HG02973 (cell line): ENCODE measurements around the gene STK31.
"Not testable (repeated sequence)": the region's sequence is repeated elsewhere in the genome, so short reads cannot be mapped to it uniquely, and the experiment has no call there.

ENCODE experiments used
- ATAC-seq: cut with Tn5 transposase; IDR thresholded peaks from one replicate; pipeline ENCODE4 v1.9.1; 2021; ENCODE audit warnings: moderate library complexity; ENCODE audit not compliant: unreplicated experiment

STK31 gene

DNA sequence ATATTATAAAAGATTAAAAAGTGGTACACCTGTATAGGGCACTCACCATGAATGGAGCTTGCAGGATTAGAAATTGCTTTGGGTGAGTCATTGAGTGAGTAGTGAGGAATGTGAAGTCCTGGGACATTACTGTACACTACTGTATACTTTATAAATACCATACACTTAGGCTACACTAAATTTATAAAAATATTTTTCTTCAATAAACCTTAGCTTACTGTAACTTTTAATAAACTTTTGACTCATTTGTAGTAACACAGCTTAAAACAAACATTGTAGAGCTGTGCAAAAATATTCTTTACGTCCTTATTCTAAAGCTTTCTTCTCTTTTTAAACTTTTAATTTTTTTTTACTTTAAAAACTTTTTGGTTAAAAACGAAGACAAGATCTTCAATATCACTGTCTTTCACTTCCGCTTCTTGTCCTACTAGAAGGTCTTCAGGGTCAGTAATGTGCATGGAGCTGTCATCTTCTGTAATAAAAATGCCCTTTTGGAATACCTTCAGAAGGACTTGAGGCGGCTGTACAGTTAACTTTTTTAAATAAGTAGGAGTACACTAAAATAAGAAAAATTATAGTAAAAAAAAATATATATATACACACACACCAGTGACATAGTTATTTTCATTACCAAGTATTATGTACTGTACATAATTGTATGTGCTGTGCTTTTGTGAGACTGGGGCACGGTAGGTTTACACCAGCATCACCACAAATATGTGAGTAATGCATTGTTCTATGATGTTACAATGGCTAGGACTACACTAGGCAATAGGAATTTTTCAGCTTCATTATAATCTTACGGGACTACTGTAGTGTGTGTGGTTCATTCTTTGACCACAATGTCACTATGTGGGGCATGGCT lies 3.5 kb downstream of the STK31 start:
- no peak for ATAC-seq

GRCh38 chr7:23714150-23714464 lies 4.1 kb downstream of the STK31 start:
- ATAC-seq: no peak

DNA sequence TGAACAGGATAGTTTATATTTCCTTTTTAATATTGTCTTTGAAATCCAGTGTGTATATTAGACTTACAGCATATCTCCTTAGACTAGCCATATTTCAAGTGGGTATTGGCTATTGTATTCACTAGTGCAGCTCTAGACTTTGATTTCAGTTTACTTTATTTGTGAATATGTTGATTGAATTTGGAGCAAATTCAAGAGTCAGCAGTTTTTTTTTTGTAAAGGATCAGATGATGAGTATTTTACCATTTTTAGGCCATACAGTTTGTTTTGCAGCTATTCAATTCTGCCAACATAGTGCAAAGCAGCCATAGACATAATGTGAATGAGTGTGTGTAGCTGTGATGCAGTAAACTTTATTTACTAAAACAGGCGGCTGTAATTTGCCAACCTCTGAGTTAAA lies 4.6 kb downstream of the STK31 start:
- no peak for ATAC-seq

GRCh38 chr7:23715099-23715498 lies 5.1 kb downstream of the STK31 start:
- no peak for ATAC-seq

DNA sequence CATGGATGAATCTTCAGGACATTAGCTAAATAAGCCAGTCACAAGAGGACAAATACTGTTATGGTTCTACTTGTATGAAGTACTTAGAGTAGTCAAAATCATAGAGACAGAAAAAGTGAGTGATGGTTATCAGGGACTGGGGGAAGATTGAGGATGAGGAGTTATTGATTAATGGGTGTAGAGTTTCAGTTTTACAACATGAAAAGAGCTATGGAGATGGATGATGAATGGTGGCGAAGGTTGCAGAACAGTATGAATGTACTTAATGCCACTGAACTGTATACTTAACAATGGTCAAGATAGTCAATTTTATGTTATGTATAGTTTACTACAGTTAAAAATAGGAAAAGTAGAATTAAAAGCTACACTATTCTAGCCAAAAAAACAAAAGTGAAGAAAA lies 7.8 kb downstream of the STK31 start:
- ATAC-seq: no peak

DNA sequence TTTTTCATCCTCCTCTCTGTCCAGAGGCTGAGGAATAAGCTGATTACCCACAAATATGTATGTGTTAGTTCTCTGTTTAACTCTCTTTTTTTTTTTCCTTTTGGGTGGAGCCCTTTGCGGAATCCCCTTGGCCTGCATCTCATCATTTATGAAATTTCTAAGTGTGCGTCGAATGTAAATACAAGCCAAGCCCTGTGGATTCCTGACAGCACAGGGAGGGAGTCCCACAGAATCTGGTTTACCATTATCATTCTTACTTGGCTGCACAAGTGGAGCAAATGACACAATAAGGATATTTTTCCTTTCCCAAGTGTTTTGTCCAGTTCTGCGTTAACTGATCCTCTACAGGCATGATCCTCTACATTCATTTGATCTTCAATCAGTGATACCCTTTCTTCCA lies 11.4 kb downstream of the STK31 start:
- ATAC-seq: no peak

DNA sequence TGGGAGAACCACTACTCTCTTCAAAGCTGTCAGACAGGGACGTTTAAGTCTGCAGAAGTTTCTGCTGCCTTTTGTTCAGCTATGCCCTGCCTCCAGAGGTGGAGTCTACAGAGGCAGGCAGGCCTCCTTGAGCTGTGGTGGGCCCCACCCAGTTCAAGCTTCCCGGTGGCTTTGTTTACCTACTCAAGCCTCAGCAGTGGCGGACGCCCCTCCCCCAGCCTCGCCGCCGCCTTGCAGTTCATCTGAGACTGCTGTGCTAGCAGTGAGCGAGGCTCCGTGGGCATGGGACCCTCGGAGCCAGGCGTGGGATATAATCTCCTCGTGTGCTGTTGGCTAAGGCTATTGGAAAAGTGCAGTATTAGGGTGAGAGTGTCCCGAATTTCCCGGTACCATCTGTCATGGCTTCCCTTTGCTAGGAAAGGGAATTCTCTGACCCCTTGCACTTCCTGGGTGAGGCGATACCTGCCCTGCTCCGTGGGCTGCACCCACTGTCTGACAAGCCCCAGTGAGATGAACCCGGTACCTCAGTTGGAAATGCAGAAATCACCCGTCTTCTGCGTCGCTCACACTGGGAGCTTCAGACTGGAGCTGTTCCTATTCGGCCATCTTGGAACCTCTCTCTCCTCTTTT lies 12.7 kb downstream of the STK31 start:
- not testable (repeated sequence) for ATAC-seq

DNA sequence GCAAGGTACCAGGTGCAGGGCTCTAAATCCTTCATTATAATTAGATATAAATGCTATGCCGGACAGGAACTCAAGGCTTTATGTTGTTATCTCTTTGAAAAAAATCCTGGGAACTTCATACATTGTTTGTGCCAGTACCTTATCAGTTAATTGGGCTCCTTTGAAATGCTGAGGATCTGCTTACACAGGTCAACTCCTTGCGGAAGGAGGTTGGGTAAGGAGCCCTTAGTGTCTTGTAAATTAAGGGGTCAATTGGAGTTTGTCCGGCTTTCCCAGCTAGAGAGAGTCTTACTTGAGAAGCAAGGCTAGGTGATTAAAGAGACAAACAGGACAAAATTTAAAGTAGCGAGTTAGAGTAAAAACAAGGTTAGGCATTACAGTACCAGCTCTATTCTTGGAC lies 14.1 kb downstream of the STK31 start:
- ATAC-seq: not testable (repeated sequence)

DNA sequence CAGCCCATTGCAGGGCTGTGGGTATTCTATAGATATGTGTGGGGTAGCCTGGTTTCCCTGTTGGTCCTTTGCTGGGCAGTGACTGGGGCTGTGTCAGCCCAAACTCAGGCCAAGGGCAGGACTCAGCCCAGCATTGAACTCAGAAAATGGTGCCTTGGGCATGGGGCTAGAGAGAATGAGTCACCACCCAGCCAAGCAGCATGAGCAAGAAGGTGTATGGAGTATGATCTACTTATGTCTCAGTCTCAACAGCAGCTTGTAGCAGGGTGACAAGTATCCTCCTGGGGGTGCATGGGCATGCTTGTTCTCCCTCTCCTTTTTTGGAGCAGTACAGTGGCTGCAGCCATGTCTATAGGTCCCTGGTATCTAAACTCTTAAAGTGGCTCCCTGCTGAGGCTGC lies 32.0 kb downstream of the STK31 start:
- no peak for ATAC-seq

GRCh38 chr7:23743226-23743625 lies 33.2 kb downstream of the STK31 start:
- ATAC-seq: no peak

DNA sequence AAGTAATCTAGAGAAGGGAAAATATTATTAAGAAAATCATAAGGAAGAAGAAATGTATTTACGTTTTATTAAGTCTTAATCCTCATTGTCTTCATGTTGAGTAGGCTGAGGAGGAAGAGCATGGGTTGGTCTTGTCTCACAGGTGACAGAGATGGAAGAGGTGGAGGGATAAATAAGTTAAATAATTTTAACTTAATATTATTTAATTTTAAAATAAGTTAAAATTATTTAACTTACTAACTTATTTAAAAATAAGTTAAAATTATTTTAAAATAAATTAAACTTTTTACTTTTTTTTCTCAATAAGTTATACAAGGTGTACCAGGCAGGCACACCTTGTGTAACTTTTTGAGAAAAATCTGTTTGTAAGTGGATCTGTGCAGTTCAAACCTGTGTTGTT lies 36.6 kb downstream of the STK31 start:
- ATAC-seq: no peak

DNA sequence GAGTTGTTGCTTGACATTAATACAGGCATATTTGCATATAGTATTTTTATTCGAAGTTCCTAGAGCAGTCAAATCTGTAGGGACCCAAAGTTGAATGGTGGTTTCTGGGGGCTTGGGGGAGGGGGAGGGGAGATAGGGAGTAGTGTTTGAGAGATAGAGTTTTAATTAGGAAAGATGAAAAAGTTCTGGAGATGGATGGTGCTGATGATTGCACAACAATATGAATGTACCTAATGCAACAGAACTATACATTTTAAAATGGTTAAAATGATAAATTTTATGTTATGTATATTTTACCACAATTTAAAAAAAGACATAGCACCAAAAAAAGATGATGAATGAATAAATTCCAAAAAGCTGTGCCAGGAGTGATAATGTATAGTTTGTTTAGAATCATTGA lies 41.8 kb downstream of the STK31 start:
- no peak for ATAC-seq

DNA sequence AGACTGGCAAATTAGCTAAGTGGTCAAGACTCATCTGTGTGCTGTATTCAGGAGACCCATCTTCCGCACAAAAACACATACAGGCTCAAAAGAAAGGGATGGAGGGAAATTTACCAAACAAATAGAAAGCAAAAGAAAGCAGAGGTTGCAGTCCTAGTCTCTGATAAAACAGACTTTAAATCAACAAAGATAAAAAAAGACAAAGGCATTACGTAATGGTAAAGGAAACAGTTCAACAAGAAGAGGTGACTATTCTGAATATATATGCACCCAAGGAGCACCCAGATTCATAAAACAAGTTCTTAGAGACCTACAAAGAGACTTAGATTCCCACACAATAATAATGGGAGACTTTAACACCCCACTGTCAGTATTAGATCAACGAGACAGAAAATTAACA lies 48.8 kb downstream of the STK31 start:
- ATAC-seq: not testable (repeated sequence)

- ATAC-seq: no peak
Observed at GRCh38 chr7:23759671-23760391, 49.8 kb downstream of the STK31 start.

- ATAC-seq: no peak
Observed at GRCh38 chr7:23765943-23766342, 55.9 kb downstream of the STK31 start.

GRCh38 chr7:23767514-23767913 lies 57.5 kb downstream of the STK31 start:
- no peak for ATAC-seq

DNA sequence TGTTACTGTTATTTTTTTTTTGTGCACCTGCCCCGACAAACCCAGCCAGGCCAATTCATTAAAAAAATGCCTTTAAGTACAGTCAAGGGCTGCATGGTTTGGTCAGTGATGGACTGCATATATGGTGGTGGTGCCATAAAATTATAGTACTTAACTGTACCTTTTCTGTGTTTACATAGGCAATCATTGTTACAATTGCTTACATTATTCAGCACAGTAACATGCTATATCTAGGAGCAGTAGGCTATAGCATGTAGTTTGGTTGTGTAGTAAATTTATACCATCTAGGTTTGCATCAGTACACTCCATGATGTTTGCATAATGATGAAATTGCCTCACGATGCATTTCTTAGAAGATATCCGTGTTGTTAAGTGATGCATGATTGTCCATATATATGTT lies 58.0 kb downstream of the STK31 start:
- no peak for ATAC-seq

GRCh38 chr7:23779185-23779800 lies 69.3 kb downstream of the STK31 start:
- ATAC-seq: not testable (repeated sequence)

- ATAC-seq: no peak
Observed at GRCh38 chr7:23783115-23783514, 73.1 kb downstream of the STK31 start.

DNA sequence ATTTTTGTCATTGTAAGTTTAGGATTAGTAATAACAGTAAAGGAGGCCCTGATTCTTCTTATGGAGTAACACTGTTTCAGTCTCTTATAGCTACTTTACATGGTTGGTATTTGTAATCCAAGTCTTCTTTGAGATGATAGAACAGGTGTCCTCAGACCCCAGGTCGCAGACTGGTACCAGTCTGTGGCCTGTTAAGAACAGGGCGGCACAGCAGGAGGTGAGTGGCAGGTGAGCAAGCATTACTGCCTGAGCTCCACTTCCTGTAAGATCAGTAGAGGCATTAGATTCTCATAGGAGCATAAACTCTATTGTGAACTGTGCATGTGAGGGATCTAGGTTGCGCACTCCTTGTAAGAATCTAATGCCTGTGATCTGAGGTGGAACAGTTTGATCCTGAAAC lies 77.3 kb downstream of the STK31 start:
- no peak for ATAC-seq

GRCh38 chr7:23788843-23789242 lies 78.8 kb downstream of the STK31 start:
- no peak for ATAC-seq

GRCh38 chr7:23791721-23792120 lies 81.7 kb downstream of the STK31 start:
- no peak for ATAC-seq
